HG02840 (cell line): ENCODE data around the gene BLOC1S5.
"Not testable (repeated sequence)": the region's sequence is repeated elsewhere in the genome, so short reads cannot be mapped to it uniquely, and the experiment has no call there.

Experiments used
- ATAC-seq: cut with Tn5 transposase; IDR thresholded peaks from one replicate; pipeline ENCODE4 v1.9.1; 2021; ENCODE audit warnings: mild to moderate bottlenecking, moderate library complexity, moderate number of reproducible peaks; ENCODE audit not compliant: unreplicated experiment, low FRiP score

Gene BLOC1S5

GRCh38 chr6:7999201-7999600, 65.0 kb downstream of the BLOC1S5 start:
- ATAC-seq, result no peak

- ATAC-seq, result no peak
Measured at GRCh38 chr6:7998103-7998725, 66.0 kb downstream of the BLOC1S5 start.

GRCh38 chr6:7997286-7997685, 66.9 kb downstream of the BLOC1S5 start:
- no peak for ATAC-seq

DNA sequence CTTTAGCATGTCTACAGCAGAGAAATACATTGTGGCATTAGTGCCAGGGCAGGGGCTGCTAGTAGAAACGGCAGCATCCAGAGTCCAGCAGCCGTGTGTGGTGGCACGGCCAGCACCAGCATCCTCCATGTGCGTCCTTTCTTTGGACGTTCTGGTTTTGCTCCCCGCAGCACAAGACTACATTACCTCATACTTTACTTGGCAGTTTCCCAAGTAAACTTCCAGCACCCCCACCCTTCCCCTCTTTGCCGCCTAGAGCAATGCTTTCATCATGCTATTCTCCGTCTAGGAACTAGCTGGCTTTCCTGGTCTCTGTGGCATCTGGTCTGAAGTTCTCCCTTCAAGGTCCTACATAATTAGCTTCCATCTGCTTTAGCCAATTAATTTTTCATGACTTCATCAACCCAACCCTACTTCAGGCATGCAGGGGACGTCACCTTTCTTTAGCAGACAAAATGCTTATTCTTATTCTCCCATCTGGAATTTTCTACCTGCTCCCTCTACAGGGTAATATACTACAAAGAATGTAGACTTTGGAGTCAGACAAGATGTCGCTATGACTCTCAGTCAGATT, 67.6 kb downstream of the BLOC1S5 start:
- no peak for ATAC-seq

GRCh38 chr6:7993952-7994351, 70.2 kb downstream of the BLOC1S5 start:
- ATAC-seq, result no peak

- ATAC-seq, result no peak
Measured at GRCh38 chr6:7993399-7993798, 70.8 kb downstream of the BLOC1S5 start.

GRCh38 chr6:7992002-7992815, 72.0 kb downstream of the BLOC1S5 start:
- no peak for ATAC-seq

- ATAC-seq, result no peak
Measured at GRCh38 chr6:7991536-7991935, 72.7 kb downstream of the BLOC1S5 start.

- ATAC-seq, result no peak
Measured at GRCh38 chr6:7986219-7986618, 78.0 kb downstream of the BLOC1S5 start.

- not testable (repeated sequence) for ATAC-seq
Measured at GRCh38 chr6:7983967-7984366, 80.2 kb downstream of the BLOC1S5 start.

DNA sequence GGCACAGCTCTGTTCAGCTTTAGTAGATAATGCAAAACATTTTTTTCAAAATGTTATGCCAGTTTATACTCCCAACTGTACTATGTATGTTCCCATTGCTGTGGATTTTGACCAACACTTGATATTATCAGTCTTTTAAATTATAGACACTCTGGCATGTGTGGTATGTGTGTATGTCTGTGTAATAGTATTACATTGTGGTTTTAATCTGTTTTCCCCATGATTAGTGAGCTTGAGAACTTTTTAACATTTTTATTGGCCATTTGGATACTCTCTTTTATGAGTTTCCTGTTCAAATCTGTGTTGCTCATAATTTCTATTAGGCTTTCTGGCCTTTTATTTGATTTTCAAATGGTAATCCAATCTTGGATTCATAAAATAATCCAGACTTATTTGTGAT, 84.4 kb downstream of the BLOC1S5 start:
- no peak for ATAC-seq

- no peak for ATAC-seq
Measured at GRCh38 chr6:7978736-7979135, 85.5 kb downstream of the BLOC1S5 start.

DNA sequence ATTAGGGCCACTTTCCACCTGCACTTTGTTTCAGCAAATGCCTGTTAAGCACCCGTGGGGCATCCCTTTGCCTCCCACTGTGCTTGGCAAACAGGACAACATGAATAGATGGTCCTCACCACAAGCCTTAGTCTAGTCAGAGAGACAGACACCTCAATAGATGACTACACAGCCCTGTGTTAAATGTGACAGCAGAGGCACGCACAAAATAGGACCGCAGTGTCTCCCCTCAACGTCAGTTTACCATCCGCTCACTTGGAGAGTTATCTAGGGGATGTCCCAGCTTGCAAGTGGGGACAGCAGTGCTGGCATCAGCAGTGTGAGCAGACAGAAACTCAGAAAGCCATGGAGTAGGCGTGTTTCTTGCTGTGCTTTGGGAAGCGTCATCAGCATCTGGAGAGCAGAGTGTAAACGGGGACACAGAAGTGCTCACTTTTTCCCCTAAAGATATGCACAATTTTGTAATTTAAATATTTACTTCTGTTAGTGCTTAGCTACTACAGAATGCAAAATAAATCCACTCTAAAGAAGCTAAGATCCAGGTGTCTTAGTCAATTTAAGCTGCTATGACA, 87.6 kb downstream of the BLOC1S5 start:
- no peak for ATAC-seq

DNA sequence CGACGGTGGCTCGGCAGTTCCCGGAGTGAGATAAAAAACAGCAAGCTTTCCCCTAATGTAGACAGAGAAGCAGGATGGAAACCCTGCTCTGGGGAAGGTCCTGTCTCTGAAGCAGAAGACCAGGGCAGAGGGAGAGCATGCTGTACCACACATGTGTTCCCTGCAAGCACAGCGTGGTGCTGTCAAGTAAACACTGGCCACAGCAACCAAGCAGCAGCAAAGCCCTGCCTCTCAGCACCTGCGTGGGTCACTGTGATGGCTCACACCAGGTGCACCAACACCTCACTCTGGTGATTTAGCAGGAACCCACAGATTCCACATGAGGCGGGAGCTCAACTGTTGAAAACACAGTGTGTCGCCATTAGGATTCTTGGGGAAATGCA, 88.4 kb downstream of the BLOC1S5 start:
- ATAC-seq, result no peak

DNA sequence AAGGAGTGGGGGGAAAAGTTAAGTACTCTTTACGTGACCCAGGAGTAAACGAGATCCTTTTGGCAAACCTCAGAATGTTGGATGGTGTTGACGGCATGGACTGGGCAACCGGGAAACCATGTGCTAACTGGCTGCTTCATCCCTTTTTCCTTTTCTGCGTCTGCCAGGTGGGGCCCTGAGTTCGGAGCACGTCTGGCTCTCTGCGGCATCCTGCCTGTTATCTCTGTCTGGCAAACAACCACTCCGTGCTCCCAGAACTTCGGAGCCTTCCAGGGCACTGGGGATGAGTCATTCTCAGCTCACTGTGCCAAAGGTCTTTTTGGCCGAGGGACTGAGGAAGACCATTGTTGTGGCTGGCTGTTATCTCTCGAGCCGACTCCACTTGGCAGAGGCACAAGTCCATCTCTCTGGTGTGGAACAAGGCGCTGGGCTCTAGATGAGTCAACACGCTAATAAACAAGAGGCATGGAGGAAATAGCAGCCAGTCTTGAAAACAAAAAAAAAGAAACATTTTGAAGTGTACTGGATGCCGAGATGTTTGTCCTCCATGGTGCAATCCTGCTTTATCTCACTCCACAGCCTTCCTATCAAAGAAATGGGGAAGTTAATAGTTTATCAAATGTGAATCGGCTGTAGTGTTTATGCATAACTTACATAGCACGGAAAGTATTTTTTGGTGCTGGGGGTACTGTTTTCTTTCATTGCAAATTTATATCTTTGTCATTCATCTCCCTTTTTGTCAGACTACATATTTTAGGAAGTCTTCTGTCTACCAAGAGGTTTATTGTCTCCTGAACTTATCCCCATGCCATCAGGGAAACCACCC, 89.0 kb downstream of the BLOC1S5 start:
- no peak for ATAC-seq

DNA sequence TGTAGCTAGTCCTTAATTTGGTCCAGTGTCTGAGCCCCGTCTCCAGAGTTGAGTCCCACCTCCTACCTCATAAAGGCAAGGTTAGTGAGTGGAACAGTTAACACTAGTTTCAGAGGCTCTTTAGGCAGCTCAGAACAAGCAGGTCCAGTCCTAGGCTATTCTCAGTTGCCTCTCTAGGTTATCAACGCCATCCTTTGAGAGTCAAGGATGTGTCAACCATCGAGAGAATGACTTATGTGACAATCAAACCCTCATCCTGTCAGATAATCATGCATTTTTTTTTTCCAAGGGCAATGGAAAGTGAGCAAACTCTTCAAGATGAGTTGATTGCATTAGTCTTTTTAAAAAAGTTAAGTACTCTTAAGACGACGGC, 89.6 kb downstream of the BLOC1S5 start:
- ATAC-seq, result no peak

GRCh38 chr6:7973584-7973983, 90.6 kb downstream of the BLOC1S5 start:
- no peak for ATAC-seq

DNA sequence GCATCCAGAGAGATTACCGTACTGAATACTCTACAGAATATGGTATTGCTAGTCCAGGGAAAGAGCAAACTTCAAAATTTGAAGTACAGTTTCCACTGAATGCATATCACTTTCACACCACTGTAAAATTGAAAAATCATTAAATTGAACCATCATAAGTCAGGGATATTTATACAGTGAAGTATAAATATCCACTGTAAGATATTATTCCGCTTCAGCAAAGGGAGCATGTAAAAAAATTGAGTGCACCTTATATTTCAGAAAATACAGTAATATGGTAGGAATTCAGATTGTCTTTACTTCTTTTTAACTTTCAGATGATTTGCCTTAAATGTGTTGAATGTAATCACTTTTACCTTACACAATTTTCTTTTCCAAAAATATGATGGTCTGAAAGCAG, 92.7 kb downstream of the BLOC1S5 start:
- no peak for ATAC-seq

DNA sequence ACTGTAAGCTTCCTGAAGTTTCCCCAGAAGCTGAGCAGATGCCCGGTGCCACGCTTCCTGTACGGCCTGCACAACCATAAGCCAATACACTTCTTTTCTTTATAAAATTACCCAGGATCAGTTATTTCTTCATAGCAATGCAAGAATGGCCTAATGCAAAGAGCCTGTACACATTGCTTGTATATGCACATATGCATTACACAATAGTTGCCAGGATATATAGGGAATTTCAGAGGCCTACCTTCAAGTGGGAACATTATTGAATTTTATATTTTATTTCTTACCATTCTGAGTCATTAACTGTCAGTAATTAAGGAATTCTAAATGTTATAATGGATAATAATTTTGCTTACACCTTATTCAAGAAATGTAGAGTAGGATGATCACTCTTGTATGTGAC, 93.6 kb downstream of the BLOC1S5 start:
- ATAC-seq, result no peak
